GM13977 (cell line): Measurements from ENCODE around the gene CD72.
"Not testable (repeated sequence)": the region's sequence is repeated elsewhere in the genome, so short reads cannot be mapped to it uniquely, and the experiment has no call there.

Experiments used
- DNase-seq: peaks from one replicate; pipeline ENCODE4 v3.0.0; 2012; ENCODE audit warnings: low spot score
- in situ Hi-C: fragments of 300-500 bp; cut with MboI; formaldehyde crosslinking; loops from one replicate; pipeline ENCODE4 v1.12.0; 2022; ENCODE audit warnings: low sequenced_read_pairs, low pct_unique_long_range_greater_than_20kb, mixed read lengths, inconsistent platforms; ENCODE audit not compliant: unreplicated experiment
- TF ChIP-seq, protein P1 (sequence below): IDR thresholded peaks from 2 replicates; pipeline ENCODE4 v1.5.1; 2012; ENCODE audit warnings: mild to moderate bottlenecking, control low read depth; ENCODE audit not compliant: insufficient read depth; ENCODE audit errors: extremely low read depth, missing control alignments

CD72 gene

DNA sequence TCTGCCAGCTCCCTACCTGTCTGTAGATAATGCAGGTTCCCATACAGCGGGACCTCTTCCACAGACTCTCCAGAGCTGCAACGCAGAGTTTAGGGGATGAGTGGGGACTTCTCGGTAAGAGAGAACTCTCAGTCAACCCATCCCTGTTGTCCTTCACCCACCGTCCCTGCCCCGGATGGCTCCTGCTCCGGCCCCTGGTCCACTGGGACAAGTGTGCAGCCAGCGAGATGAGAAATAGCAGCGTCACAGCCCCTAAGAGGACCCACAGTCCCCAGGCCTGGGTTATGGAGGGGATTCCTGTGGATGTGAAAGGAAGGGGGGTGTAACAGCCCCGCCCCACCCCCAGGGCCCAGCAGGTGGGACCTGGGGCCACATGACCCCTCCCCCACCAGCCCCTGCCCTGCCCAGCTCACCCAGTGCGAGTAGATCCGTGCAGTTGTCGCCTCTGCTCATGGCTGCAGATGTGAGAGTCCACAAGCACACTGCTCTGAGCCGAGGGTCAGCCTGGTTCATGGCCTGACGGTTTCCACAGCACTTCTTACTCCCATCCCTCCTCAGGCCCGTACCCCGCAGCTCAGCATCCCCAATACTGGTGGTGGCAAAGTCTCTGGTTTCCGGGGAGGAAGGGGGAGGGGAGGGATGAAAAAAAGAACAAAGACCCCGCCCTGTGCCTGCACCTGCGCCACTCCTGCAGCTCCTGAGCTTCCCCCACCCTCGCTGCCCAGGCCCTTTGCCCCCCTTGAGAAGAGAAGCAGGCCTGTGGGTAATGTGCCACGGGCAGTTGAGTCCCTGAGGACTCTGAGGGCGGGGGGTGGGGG lies 32.3 kb upstream of the CD72 start, which contains the start of gene SIT1:
SIT1 (minus strand) TSS at position 591 of the 818 bp plus-strand sequence; CDS start at position 513, 78 bp downstream.
- peak; percentile 43 for DNase-seq
- TF ChIP-seq, protein P1, sequence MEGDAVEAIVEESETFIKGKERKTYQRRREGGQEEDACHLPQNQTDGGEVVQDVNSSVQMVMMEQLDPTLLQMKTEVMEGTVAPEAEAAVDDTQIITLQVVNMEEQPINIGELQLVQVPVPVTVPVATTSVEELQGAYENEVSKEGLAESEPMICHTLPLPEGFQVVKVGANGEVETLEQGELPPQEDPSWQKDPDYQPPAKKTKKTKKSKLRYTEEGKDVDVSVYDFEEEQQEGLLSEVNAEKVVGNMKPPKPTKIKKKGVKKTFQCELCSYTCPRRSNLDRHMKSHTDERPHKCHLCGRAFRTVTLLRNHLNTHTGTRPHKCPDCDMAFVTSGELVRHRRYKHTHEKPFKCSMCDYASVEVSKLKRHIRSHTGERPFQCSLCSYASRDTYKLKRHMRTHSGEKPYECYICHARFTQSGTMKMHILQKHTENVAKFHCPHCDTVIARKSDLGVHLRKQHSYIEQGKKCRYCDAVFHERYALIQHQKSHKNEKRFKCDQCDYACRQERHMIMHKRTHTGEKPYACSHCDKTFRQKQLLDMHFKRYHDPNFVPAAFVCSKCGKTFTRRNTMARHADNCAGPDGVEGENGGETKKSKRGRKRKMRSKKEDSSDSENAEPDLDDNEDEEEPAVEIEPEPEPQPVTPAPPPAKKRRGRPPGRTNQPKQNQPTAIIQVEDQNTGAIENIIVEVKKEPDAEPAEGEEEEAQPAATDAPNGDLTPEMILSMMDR = no peak
- in situ Hi-C loops = no loop called here

DNA sequence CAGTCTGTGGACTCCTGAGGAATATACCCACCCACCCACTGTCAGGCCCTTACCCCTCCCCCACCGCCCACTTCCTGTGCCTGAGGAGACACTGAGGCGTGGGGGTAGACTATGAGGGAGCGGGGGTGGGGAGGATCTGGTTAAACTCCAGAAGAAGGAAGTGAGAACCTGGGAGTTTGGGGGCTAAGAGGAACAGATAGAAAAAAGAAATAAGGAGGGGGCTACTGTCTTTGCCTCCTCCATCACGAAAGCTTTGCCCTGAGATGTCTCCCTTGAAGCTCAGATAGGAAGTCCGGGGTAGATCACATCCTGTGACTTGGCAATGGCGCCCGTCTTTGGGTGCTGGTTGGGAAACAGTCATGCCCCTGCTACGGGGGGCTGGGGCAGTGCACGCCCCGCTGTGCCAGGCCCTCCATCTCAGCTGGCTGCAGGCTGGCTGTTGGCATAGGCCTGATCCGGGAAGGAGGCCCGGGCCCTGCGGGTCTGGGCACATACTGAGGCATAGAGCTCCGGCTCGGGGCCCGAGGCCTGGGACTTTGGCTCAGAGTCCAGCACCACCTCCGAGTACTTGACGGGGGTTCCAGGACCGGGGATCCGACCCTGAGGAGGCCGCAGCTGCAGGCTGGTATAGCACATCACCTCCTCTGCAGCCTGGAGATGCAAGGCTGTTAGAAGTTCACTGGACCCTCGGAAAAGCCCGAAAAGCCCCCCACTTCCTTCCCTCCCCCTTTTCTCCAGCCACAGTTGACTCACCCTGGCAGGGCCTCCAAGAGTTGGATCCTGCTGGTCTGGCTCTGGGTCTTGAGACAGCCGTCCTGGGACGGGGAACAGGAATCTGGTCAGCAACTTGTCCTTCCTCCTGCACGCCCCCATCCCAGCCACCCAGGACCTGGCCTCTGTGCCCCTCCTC lies 31.5 kb upstream of the CD72 start:
- DNase-seq = peak; percentile 47
- TF ChIP-seq, protein P1 = no peak
- in situ Hi-C loops = no loop called here

DNA sequence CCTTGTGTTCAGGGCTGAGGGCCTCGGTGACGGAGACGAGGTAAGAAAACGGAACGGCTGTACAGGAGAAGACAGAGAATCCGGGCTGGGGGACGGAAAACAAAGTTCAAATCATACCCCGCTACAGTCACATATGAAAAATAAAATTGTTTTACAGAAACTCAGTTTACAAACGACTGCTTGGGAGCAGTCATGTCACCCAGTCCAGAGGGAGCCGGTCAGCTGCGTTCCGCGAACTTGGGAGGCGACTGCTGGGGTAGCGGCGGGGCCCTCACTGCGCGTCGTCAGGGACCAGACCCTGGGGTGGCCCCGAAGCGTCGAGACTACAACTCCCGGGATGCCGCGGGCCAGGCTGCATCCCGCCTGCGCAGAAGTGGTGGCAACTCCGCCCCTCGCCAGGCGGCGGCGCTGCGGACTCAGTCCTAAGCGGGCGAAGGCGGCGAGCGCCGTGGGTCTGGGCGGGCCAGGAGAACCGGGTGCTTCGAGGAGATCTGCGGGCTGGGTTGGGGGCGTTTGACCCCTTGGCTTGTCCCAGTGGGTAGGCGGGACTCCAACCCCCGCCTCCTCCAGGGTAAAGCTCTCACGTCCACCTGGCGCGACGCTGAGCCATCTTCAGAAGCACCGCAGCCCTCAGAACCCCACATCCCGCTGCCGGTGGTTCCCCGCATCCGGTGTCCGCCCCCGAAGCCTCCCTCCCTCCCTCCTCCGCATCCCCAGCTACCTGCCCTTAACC lies 28.5 kb upstream of the CD72 start:
- DNase-seq = peak; percentile 92
- TF ChIP-seq, protein P1 = peak; percentile 98
- in situ Hi-C loops = no loop called here

DNA sequence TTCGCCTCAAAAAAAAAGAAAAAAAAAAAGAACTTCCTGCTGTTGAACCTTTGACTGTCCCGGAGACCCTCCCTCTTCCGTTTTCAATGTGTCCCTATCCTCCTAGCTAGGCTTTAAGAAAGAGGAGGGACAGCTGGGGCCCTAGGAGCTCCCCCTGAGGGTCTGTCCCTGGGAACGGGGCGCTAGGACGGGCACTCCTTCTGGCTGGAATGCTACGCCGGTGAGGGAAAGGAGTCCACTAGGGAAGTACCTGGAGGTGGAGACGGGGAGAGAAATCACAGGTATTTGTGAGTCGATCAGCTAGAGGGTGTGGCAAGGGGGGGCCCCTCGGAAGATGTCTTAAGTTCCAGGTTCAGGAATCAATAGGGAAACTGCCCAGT lies 27.9 kb upstream of the CD72 start:
- in situ Hi-C loops = no loop called here
- TF ChIP-seq, protein P1 = no peak
- DNase-seq = peak; percentile 24

DNA sequence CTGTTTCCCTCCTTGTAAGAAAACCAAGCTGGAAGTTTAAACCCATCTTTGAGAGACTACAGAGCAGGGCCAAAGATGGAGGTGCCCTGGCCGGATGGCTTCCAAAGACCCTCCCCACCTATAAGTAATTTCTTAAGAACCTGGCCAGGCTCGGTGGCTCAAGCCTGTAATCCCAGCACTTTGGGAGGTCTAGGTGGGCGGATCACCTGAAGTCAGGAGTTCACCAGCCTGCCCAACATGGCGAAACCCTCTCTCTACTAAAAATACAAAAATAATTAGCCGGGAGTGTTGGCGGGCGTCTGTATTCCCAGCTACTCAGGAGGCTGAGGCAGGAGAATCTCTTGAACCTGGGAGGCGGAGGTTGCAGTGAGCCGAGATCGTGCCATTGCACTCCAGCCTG lies 27.5 kb upstream of the CD72 start:
- in situ Hi-C loops, DNase-seq: not testable (repeated sequence)

DNA sequence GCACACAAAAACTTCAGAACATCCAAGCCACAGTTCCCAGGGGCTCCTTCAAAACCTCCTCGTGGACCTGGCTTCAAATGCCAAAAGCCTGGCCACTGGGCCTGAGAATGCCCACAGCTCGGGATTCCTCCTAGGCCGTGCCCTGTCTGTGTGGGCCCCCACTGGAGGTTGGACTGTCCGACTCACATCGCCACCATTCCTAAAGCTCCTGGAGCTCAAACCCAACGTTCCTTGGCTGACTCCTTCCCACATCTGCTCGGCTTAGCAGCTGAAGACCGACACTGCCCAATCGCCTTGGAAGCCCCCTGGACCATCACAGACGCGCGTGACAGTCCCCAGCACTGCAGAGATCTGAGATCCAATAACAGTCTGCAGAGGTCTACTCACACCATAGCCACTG lies 24.8 kb upstream of the CD72 start:
- in situ Hi-C loops = no loop called here
- TF ChIP-seq, protein P1 = no peak
- DNase-seq = no peak

DNA sequence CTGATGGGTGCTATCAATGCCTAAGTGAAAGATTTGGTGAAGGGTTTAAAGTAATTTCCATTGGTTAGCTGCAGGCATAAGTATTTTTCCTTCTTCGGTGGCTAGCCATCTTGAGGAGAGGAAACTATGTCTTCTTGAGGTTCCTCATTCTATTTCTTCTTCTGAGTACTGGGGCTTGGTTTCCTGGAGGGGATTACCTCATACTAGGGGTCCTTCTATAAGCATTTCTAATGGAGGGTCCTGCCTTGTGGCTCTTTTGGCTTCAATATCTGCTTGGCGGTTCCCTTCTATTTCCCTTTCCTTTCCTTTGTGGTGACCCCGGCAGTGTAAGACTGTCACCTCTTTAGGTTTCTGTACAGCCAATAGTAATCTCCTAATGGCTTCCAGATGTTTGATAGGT lies 23.3 kb upstream of the CD72 start:
- DNase-seq, in situ Hi-C loops: not testable (repeated sequence)

DNA sequence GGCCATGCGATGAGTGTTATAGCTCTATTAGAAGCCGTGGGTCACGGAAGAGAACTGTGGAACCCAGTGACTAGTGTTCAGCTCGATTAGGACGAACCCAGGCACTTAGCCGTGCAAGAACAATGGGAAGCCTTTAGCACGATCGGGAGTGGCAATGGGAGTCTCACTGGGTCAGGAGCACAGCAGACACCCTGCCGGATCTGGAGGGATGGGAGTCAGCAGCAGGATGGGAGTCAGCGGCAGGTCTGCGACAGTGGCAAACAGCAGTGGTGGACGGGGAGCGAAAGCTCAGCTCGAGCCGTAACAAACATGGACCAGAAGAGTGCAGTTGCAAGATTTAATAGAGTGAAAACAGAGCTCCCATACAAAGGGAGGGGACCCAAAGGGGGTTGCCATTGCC lies 22.2 kb upstream of the CD72 start:
- DNase-seq, in situ Hi-C loops: not testable (repeated sequence)
